Ramos (cell line): ENCODE results near the gene KLK11.

Experiments
- in situ Hi-C: fragments of 300-500 bp; cut with MboI; formaldehyde crosslinking; loops from one replicate; pipeline ENCODE4 v1.14.3; 2022; ENCODE audit warnings: low sequenced_read_pairs; ENCODE audit not compliant: unreplicated experiment

KLK11 gene

DNA sequence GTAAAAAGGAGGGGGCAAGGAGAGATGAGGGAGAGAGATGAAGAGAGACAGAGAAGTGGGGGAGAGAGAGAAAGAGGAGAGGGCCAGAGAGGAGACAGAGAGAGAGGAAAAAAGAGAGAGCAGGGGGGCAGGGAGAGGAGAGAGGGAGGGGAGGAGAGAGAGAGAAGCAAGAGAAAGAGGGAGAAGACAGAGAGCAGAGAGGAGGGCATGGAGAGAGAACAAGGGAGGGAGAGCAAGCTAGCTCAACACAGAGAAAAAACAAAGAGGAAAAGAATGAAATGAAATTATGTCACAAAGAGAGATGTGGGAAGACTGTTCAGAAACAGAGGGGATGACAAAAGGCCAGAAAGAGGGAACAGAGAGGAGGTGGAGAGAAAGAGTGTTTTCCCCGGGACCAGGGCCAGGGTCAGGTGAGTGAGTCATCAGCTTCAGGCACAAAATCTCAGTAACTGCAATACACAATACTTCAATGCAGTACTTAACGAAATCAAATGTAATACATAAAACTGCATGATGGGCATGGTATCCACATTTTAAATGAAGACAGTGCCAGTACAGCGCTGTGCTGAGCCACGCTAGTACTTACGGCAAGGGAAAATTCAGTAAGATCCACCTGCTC lies 47.5 kb downstream of the KLK11 start:
- in situ Hi-C loops: no loop called here

DNA sequence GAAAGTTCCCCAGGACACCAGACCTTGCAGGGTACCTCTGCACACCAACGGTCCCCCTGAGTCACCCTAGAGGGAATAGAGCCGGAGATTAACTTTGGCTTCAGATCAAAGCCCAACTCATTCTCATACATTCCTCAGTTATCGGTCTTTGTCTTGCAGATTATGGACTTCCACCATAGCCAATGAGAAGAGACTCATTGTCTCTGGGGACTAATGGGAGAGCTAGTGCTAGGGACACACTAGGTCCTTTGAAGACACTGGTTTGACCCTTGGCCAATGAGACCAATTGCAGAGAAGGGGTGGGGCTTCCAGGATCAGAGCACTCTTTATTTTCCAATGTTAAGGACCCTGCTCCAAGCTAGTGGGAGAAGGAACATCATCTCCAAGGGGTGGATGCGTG lies 48.8 kb downstream of the KLK11 start:
- in situ Hi-C loops: no loop called here

DNA sequence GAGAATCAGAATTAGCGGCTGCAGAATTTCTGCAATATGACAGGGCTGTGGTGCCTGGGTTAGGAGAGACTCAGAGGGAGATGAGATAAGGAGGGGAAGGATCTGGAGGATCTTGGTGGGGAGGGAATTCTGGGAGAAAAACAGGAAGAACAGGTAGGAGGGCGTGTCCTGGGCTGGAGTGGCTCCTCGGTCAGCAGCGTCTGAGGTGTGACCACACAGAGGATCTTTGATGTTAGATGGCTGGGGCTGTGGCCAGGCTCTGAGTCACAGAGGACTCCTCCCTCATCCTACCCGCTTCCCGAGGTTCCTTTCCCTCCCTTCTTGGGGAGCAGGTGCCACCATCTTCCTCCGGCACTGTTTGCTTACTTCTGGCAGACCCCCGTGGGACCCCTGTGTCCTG lies 50.6 kb downstream of the KLK11 start:
- in situ Hi-C loops: no loop called here

DNA sequence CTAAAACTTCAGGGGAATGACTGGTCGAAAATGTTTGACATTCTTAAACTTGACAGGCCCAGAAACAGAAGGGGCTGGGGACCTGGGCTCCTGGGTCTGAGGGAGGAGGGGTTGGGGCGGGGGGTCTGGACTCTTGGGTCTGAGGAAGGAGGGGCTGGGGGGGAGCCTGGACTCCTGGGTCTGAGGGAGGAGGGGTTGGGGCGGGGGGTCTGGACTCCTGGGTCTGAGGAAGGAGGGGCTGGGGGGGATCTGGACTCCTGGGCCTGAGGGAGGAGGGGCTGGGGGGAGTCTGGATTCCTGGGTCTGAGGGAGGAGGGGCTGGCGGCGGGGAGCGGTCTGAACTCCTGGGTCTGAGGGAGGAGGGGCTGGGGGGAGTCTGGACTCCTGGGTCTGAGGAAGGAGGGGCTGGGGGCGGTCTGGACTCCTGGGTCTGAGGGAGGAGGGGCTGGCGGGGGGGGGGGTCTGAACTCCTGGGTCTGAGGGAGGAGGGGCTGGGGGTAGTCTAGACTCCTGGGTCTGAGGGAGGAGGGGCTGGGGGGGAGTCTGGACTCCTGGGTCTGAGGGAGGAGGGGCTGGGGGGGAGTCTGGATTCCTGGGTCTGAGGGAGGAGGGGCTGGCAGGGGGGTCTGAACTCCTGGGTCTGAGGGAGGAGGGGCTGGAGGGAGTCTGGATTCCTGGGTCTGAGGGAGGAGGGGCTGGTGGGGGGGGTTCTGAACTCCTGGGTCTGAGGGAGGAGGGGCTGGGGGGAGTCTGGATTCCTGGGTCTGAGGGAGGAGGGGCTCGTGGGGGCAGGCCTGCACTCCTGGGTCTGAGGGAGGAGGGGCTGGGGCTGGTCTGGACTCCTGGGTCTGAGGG lies 51.5 kb downstream of the KLK11 start:
- in situ Hi-C loops: no loop called here

DNA sequence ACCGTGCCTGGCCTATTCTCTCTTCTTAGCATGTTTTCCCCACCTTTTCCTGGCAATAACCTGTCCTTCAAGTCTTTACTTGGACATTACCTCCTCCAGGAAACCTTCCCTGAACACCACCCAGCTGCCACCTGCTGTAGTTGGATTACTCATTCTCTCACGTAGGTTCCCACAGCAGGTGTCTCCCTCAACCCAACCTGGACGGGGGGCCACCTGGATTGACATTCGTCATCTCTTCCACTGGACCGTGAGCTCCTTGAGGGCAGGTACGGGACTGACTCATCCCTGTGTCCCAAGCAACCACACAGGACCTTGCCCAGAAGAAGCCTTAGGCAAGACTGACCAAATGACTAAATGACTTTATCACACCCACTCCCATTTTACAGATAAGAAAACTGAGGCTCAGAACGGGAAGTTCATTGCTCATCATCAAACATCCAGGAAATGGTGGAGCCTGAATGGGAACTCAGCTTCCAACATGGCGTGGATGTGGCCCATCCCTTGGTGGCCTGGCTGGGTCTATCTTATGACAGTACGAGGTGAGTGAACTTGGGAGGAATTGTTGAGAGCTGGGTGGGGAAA lies 53.5 kb downstream of the KLK11 start:
- in situ Hi-C loops: no loop called here
